SK-N-MC (cell line): ENCODE results near the gene WASL.

Source experiments
- EZH2 ChIP-seq: fragments of 200-600 bp; sonication (generic); IDR thresholded peaks from one replicate; pipeline ENCODE4 v1.6.1; 2017; ENCODE audit warnings: antibody characterized with exemption
- FOXP2 ChIP-seq: optimal IDR thresholded peaks from 2 replicates; pipeline ENCODE3; 2011; ENCODE audit warnings: mild to moderate bottlenecking, moderate library complexity; ENCODE audit not compliant: insufficient read depth; ENCODE audit errors: extremely low read length, control extremely low read depth
- POLR2AphosphoS5 ChIP-seq: IDR thresholded peaks from 2 replicates; pipeline ENCODE4 v1.6.1; 2012; ENCODE audit warnings: mild to moderate bottlenecking, low read depth, low read length, borderline replicate concordance

GRCh38 chr7:123771846-123772245, 23.0 kb upstream of the WASL start:
- TF ChIP-seq POLR2AphosphoS5, result no peak
- no peak for TF ChIP-seq EZH2
- no peak for TF ChIP-seq FOXP2
